Common myeloid progenitor, CD34-positive (primary cell): ENCODE results near the gene DUSP19.

Source experiments
- CTCF ChIA-PET: fragments of 350-600 bp; sonication (Branson Sonifier 250); formaldehyde crosslinking; loops from one replicate; lab custom pipeline; 2021; ENCODE audit warnings: antibody characterized with exemption; lab: Charles Lee
- POLR2A ChIA-PET: fragments of 350-600 bp; sonication (Branson Sonifier 250); formaldehyde crosslinking; loops from one replicate; lab custom pipeline; 2021; ENCODE audit warnings: antibody characterized with exemption; lab: Charles Lee
- DNase-seq, 3 donors: peaks; one replicate each; pipeline versions ENCODE4 v3.0.0 to v3.0.0-alpha.2; 2013
- H3K27ac ChIP-seq, 2 experiments: 1 replicate in 1 of 2; 2 replicates in 1 of 2; pipeline ENCODE4 v1.7.0; 2013; ENCODE audit warnings: inconsistent platforms in 2 of 2, low read length in 2 of 2, mild to moderate bottlenecking in 2 of 2, low read depth in 1 of 2, moderate library complexity in 1 of 2; ENCODE audit not compliant: severe bottlenecking in 2 of 2, insufficient read depth in 1 of 2, poor library complexity in 1 of 2
- H3K27me3 ChIP-seq, 5 experiments: replicated peaks in 2 of 5; 1 replicate in 3 of 5; 2 replicates in 2 of 5; pipeline versions ENCODE4 v1.6.1 to v1.7.0; 2013; ENCODE audit warnings: low read length in 4 of 5, mild to moderate bottlenecking in 2 of 5, moderate library complexity in 2 of 5, inconsistent platforms in 1 of 5; ENCODE audit not compliant: insufficient read depth in 5 of 5, control insufficient read depth in 4 of 5
- H3K36me3 ChIP-seq, 4 experiments: 1 replicate in 2 of 4; 2 replicates in 2 of 4; pipeline versions ENCODE4 v1.6.1 to v1.7.0; 2013; ENCODE audit warnings: low read length in 3 of 4, control low read depth in 1 of 4, mild to moderate bottlenecking in 1 of 4; ENCODE audit not compliant: control insufficient read depth in 4 of 4, insufficient read depth in 4 of 4
- H3K4me1 ChIP-seq, 4 experiments: 1 replicate in 3 of 4; 2 replicates in 1 of 4; pipeline versions ENCODE4 v1.6.1 to v1.7.1; 2013; ENCODE audit warnings: low read length in 3 of 4, mild to moderate bottlenecking in 3 of 4, control low read depth in 1 of 4, inconsistent platforms in 1 of 4, moderate library complexity in 1 of 4; ENCODE audit not compliant: control insufficient read depth in 4 of 4, insufficient read depth in 4 of 4; ENCODE audit errors: control extremely low read depth in 1 of 4
- H3K4me3 ChIP-seq, 7 experiments: 1 replicate in 4 of 7; 2 replicates in 3 of 7; pipeline versions ENCODE4 v1.5.1 to v1.7.0; 2013; ENCODE audit warnings: mild to moderate bottlenecking in 7 of 7, low read length in 6 of 7, moderate library complexity in 6 of 7, inconsistent platforms in 2 of 7, low read depth in 2 of 7, control low read depth in 1 of 7; ENCODE audit not compliant: insufficient read depth in 4 of 7, control insufficient read depth in 1 of 7; ENCODE audit errors: extremely low read depth in 1 of 7
- H3K9me3 ChIP-seq, 5 experiments: 1 replicate in 4 of 5; 2 replicates in 1 of 5; pipeline versions ENCODE4 v1.6.1 to v1.7.1; 2013; ENCODE audit warnings: low read length in 4 of 5, mild to moderate bottlenecking in 2 of 5, inconsistent platforms in 1 of 5, low read depth in 1 of 5, moderate library complexity in 1 of 5; ENCODE audit not compliant: control insufficient read depth in 4 of 5, insufficient read depth in 2 of 5; ENCODE audit errors: control extremely low read depth in 1 of 5
- WGBS: methylation state at CpG from one replicate; pipeline ENCODE4 v1.1.5; 2013; ENCODE audit not compliant: insufficient coverage; 5-methylcytosine and 5-hydroxymethylcytosine counted together

DUSP19 gene

GRCh38 chr2:183149489-183149888 lies 70.9 kb downstream of the DUSP19 start:
- Histone ChIP-seq H3K36me3 (peaks cover 3 to 54% (median 28%) of the 10 kb centered on the region in 4 experiments), H3K27me3 (no peaks in the 10 kb centered on the region), H3K4me1 (no peaks in the 10 kb centered on the region), H3K27ac (no peak overlapping the region), H3K9me3 (peaks cover 0 to 11% (median 4%) of the 10 kb centered on the region in 5 experiments), H3K4me3 (no peak overlapping the region)
- DNase-seq, result no peak
- ChIA-PET POLR2A (no interaction called here), CTCF (no interaction called here)
- WGBS, result no CpG with 5 or more reads among the region's 2 CpGs
